ENCODE data around the gene HOXA1.

Gene HOXA1

DNA sequence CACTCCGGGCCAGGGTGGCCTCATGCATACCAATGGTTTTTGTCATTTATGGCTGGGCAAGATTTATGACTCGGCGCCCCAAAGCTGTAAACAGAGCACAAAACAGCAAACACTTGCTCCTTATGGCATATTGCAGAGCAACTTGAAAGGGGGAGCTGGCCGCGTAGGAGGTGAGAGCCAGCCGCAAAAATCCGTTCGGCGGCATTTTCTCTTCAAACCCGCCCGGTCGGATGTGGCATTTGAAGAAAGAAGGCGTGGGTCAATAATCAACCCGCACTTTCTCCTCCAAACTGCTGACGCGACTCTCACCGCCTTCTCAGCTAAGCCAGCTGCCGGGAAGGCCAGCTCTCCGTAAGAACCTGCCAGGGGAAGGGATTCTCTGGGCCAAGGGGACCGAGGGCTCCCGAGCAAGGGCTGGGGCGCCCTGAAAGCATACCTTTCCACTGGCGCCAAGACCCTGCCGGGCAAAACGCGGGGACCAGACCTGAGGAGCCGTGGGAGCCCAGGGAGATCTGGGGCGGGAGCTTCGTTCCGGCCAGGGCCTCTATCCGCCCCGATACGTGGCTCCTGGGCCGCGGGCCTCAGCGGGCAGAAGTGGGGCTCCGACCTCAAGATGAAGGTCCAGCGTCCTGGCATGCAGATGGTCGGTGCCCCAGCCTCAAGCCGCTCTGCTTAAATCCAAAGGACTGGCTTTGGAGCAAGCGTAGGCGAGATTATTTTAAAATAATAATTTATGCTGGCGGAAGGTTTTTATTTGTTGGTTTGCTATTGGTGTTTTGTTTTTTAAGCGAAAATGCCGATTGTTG lies 19.6 kb upstream of the HOXA1 start:
- Mint-ChIP-seq H3K27ac (no peak overlapping the region), H3K9me3 (no peaks in the 10 kb centered on the region), H3K36me3 (no peaks in the 10 kb centered on the region), H3K27me3 (peaks cover 2% of the 10 kb centered on the region), H3K4me1 (no peaks in the 10 kb centered on the region), H3K4me3 (no peak overlapping the region)
- ATAC-seq (ENCODE audit: low read depth) (no peak), DNase-seq (ENCODE audit: low spot score in 2 of 2) (no peak)

DNA sequence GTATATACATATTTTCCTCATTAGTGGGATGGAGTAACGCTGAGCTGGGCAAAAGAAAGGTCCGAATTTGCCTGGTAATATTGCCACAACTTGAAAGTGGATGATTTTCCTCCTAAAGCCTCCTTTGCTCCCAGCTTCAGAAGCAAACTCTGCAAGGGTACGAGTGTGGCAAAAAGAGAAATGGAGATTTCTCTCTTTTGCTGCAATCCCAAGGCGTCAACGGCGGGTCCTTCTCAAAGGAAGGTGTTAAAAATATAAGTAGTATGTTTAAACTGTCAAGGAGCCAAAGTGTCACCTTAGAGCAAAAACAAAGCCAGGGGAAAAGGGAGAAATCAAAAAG lies 19.1 kb upstream of the HOXA1 start:
- peaks cover 2% of the 10 kb centered on the region for H3K27me3 Mint-ChIP-seq
- H3K36me3 Mint-ChIP-seq, result no peaks in the 10 kb centered on the region
- DNase-seq (ENCODE audit: low spot score in 2 of 2) (no peak), ATAC-seq (ENCODE audit: low read depth) (no peak)
- no peaks in the 10 kb centered on the region for H3K4me1 Mint-ChIP-seq
- H3K9me3 Mint-ChIP-seq, result no peaks in the 10 kb centered on the region
- no peak overlapping the region for H3K4me3 Mint-ChIP-seq
- no peak overlapping the region for H3K27ac Mint-ChIP-seq

DNA sequence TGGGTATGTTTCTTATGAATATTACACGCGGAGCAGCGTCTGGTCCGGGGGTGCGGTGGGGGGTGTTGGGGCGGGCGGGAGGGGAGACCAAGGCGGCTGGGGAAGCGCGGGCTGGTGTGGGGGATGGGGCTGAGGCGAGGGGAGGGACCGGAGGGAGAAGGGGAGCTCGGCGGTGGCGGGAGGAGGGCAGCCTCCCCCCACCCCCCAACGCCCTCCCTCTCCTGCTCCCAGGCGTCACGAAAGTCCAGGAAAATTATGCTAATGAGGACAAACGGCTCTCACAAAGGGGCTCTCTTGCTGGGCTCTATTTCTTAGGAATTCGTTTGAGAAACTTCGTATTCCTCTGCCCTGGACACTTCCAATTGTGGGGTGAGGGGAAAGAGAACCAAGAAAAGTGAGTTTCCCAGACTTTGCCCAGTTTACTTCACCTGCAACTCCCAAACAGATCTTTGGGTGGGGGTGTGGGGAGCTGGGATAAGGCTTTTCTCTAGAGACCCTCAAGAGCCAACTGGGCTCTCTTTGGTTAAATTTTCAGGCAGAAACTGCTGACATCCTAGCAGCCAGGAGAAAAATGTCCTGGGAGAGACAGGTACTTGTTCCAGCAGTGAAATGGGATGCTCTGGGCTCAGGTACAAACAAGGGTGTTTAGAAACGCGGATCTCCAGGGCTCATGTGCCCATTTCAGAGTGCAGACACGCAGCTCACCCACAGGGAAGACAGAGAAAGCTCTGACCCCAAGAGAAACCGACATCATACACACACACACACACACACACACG lies 18.4 kb upstream of the HOXA1 start:
- Mint-ChIP-seq H3K27me3 (peaks cover 2% of the 10 kb centered on the region), H3K27ac (no peak overlapping the region), H3K4me3 (no peak overlapping the region), H3K36me3 (no peaks in the 10 kb centered on the region), H3K4me1 (no peaks in the 10 kb centered on the region), H3K9me3 (no peaks in the 10 kb centered on the region)
- no peak for ATAC-seq (ENCODE audit: low read depth)
- DNase-seq (ENCODE audit: low spot score in 2 of 2), result no peak

DNA sequence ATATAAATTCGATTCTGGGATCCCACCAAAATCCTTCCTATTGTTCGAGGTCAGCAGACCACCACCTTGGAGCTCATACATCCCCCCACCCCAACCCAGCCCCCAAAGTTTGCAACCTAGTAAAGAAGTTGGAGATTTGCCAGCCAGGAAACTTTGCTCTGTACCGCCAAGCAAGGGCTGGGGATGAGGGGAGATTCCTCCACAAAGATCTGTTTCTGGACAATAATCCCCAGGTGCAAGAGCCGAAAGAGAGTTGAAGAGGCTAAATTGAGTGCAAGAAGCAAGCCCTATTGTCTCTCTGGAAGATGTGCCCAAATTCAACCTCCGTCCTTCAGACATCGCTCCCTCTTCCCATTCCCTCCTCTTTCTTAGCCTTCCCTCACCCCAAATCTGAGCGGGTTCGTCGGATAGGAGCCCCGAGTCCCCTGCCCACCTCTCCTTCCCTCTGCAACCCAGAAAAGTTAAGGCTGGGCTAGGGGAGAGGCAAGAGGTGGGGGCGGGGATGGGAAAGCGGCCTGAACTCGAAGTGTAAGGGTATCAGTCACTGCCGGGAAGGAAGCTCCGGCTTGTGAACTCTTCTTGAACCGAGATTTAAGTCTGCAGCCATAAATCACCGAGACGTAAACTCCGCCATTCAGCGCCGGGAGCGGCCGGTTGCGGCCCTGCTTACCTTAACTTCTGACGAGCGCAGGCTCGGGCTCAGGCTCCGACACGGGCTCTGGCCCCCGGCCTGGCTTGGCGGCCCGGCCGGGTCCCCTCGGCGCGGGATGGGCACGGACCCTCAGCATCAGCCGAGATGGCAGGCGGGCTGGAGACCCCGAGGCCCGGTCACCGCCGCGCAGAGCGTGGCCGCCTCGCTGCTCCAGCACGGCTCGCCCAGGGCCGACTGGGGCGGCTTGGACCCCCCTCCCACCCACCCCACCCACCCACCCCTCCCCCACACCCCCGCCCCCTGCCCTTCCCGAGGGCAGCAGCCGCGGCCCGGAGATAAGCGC lies 17.5 kb upstream of the HOXA1 start:
- ATAC-seq (ENCODE audit: low read depth), result no peak
- H3K4me1 Mint-ChIP-seq, result no peaks in the 10 kb centered on the region

DNA sequence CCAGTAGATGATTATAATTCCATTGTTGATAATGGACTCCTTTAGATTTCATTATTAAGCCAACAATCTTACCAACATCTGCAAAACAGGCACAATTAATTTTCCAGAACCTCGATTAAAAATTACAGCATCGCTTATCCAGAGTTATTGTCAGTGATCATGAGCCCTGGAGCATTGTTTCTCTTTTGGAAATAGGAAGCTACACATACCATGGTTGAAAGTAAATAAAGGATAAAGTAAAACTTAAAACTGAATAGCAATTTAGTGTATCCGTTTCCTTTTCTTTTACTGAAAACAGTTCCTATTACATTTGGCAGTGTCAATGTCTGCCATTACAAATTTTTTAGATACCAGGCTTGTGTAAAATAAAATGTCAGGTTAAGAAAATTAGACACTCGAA lies 16.6 kb upstream of the HOXA1 start:
- Mint-ChIP-seq H3K9me3 (peaks cover 2% of the 10 kb centered on the region), H3K27me3 (peaks cover 4% of the 10 kb centered on the region), H3K4me1 (no peaks in the 10 kb centered on the region), H3K36me3 (peaks cover 2% of the 10 kb centered on the region), H3K4me3 (no peak overlapping the region), H3K27ac (no peak overlapping the region)
- DNase-seq (ENCODE audit: low spot score in 2 of 2) (no peak), ATAC-seq (ENCODE audit: low read depth) (no peak)

More for the DNA sequence above, 17.5 kb upstream of the HOXA1 start:
- no peak overlapping the region for H3K4me3 Mint-ChIP-seq
- H3K27ac Mint-ChIP-seq, result no peak overlapping the region
- no peak for DNase-seq (ENCODE audit: low spot score in 2 of 2)
- H3K36me3 Mint-ChIP-seq, result no peaks in the 10 kb centered on the region
- H3K27me3 Mint-ChIP-seq, result peaks cover 2% of the 10 kb centered on the region
- H3K9me3 Mint-ChIP-seq, result no peaks in the 10 kb centered on the region

DNA sequence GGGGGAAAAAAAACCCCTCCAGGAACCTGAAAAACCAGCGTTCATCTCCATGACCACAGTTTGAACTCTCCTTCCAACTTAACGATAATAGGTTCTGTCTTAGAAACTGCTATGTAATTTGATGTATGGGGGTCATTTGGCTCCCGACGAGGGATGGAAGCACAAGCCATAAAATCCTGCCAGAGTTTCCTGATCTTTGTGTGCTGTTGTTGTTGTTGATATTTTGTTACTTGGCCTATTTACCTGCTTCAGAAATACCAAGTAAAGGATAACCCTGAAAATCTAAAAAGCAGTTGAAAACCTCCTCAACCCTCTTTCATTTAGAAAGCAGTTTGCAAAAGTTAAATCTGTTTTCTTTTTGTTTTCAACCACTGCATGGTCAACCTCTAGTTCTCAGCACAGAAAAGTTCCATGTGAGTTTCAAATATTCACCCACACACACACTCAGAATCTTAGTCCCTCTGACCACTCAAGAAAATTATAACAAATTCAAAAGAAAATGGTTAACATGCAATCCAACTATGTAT lies 16.0 kb upstream of the HOXA1 start:
- no peak overlapping the region for H3K4me3 Mint-ChIP-seq
- H3K27me3 Mint-ChIP-seq, result peaks cover 4% of the 10 kb centered on the region
- ATAC-seq (ENCODE audit: low read depth) (no peak), DNase-seq (ENCODE audit: low spot score in 2 of 2) (no peak)
- peaks cover 2% of the 10 kb centered on the region for H3K36me3 Mint-ChIP-seq
- H3K4me1 Mint-ChIP-seq, result no peaks in the 10 kb centered on the region
- peaks cover 2% of the 10 kb centered on the region for H3K9me3 Mint-ChIP-seq
- no peak overlapping the region for H3K27ac Mint-ChIP-seq

DNA sequence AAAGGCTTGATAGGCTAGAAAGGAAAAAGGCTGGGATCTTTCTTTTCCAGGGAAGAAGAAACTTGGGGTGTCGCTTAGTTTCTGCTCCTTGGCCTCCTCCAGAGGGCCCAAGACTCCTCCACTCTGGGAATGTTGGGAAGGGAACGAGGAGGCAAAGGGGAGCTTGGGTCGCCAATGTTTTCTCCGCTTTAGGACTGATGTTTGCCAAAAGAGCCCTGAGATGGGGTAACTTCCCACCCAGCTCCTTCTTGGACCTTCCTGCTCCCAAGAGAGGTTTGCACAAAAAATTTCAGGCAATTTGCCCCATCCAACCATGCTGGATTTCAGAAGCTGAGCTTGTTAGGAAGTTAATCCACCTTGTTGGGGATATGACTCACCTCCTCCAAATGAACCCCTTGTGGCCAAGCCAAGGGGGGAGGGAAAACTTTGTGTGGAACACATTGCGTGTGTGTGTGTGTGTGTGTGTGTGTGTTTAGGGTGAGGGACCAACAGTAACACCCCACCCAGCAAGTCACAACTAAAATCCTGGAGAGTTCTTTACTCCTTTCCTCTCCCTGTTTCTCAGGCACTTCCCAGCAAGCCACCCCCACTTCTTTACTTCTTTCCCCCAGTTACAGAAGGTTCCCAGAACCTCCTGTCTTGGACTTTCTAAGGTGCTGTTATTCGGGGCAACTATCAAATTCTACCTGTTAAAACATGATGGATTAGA lies 15.4 kb upstream of the HOXA1 start:
- Mint-ChIP-seq H3K4me3 (no peak overlapping the region), H3K27ac (no peak overlapping the region), H3K27me3 (peaks cover 4% of the 10 kb centered on the region), H3K9me3 (peaks cover 2% of the 10 kb centered on the region), H3K36me3 (peaks cover 2% of the 10 kb centered on the region), H3K4me1 (no peaks in the 10 kb centered on the region)
- ATAC-seq (ENCODE audit: low read depth) (no peak), DNase-seq (ENCODE audit: low spot score in 2 of 2) (no peak)

GRCh38 chr7:27110186-27111031 lies 14.6 kb upstream of the HOXA1 start:
- Mint-ChIP-seq H3K27me3 (peaks cover 4% of the 10 kb centered on the region), H3K4me1 (no peaks in the 10 kb centered on the region), H3K4me3 (no peak overlapping the region), H3K27ac (no peak overlapping the region), H3K9me3 (peaks cover 2% of the 10 kb centered on the region), H3K36me3 (peaks cover 2% of the 10 kb centered on the region)
- no peak for DNase-seq (ENCODE audit: low spot score in 2 of 2)
- ATAC-seq (ENCODE audit: low read depth), result no peak

DNA sequence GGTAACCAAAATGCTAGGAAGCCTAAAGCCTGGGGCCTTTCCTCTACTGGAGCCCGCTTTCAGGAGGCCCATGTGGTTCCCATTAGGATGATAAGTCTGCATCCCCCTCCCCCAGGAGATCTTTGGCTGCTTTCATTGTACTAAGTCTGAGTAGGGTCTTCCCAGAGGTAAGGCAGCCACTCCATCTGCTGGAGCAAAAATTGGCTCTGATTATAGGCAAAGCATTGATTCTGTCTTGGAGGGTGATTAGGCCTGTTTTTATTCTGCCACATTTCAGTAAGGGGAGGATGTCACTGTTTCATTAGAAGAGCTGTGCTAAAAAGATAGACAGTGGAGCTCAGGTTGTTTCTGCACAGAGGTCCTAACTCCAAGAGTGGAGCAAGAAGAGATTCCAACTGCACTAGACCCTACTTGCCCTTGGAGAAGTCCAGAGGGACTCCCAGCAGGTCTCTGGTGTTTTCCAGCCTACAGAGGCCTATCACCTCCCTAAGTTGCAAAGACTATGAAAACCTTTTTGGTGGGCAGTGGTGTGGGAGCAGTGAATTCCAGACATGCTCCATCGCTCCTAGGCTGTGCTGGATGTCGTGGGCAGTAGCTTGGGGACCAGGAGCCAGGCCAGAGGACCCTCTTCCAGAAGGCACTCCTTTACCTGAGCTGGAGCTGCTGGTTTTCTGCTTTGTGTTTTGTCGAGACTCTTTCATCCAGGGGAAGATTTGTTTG lies 13.8 kb upstream of the HOXA1 start:
- Mint-ChIP-seq H3K9me3 (peaks cover 2% of the 10 kb centered on the region), H3K36me3 (peaks cover 2% of the 10 kb centered on the region), H3K4me3 (no peak overlapping the region), H3K27me3 (peaks cover 4% of the 10 kb centered on the region), H3K27ac (no peak overlapping the region), H3K4me1 (no peaks in the 10 kb centered on the region)
- no peak for ATAC-seq (ENCODE audit: low read depth)
- DNase-seq (ENCODE audit: low spot score in 2 of 2), result no peak

DNA sequence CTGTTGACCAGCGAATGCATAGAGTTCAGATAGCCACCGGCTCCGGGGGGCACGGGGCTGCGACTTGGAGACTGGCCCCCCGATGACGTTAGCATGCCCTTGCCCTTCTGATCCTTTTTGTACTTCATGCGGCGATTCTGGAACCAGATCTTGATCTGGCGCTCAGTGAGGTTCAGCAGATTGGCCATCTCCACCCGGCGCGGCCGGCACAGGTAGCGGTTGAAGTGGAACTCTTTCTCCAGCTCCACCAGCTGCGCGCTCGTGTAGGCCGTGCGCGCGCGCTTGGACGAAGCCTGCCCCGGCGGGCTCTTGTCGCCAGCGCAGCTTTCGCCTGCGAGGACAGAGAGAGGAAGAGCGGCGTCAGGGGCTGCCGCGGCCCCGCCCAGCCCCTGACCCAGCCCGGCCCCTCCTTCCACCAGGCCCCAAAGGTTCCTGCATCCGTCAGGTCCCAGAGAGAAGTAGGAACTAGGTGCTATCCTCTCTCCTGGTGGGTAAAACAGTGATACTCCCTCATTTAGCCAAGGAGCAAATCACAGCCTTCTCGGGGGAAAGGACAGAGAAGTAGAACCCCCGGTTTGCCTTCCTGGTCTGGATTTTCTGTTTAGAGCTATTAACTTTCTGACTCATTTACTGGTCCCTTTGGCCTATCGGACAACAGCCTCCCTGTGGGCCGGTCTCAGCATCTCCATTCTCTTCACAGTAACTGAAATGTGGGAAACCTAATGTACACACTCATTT lies 12.8 kb upstream of the HOXA1 start:
- Mint-ChIP-seq H3K27me3 (peaks cover 8% of the 10 kb centered on the region), H3K4me1 (no peaks in the 10 kb centered on the region), H3K36me3 (peaks cover 2% of the 10 kb centered on the region), H3K27ac (no peak overlapping the region), H3K4me3 (no peak overlapping the region), H3K9me3 (peaks cover 2% of the 10 kb centered on the region)
- ATAC-seq (ENCODE audit: low read depth) (no peak), DNase-seq (ENCODE audit: low spot score in 2 of 2) (no peak)

DNA sequence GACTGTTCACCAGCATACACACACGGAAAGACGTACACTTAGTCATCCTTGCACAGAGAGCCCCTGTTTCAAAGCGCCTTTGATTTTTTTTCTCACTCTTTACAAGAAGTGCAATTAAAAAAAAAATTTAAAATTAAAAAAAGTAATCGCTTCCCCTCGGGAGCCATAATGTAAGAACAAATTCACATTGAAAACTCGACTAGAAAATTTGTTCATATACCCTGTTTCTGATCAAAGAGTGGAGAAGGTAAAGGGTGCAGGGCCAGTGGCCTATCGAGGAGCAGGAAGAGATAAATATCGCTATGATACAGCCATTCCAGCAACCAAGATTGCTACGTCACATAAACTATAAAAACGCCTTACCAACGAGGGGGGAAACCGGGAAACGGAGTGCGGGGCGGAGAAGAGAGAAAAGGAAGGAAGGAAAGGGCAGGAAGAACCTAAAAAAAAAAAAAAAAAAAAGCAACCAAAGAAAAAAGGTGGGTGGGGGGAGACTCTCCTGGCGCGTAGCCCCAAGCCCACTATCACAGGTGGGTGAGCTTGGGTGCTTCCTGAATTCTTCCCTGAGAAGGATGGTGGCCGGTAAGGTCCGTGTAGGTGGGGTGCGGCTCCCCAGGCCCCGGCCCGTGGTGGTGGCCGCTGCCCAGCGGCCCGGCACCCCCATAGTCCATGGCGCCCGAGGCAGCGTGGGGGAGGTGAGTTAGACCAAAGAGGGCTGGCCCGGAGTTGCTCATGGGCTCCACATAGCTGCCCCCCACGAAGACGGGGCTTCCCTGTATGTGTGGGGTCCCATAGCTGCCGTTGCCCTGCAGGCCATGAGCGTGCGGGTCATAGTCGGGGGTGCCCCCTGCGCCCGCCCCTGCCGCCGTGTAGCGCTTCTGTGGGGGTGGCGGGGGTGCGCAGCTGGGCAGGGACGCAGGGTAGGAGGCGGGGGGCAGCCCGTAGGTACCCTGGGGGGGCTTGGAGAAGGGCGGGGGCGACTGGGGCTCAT lies 11.9 kb upstream of the HOXA1 start:
- Mint-ChIP-seq H3K27ac (no peak overlapping the region), H3K36me3 (peaks cover 2% of the 10 kb centered on the region), H3K27me3 (peaks cover 10% of the 10 kb centered on the region), H3K4me1 (peaks cover 5% of the 10 kb centered on the region), H3K9me3 (peaks cover 2% of the 10 kb centered on the region), H3K4me3 (no peak overlapping the region)
- ATAC-seq (ENCODE audit: low read depth) (no peak), DNase-seq (ENCODE audit: low spot score in 2 of 2) (no peak)

All from memory B cell (primary cell).